ENCODE measurements around the gene PHETA2. TPM values are rescaled to one million over a fixed set of nuclear protein-coding genes. Genes with fewer than 3 reads are reported as not detected.
A peak's percentile ranks its signal among the peaks of the same experiment; 100 is the strongest.

The PHETA2 gene
- total and polyA plus RNA-seq, 2 of the 13 experiments (the other 11 are each of a cell fraction or from before 2014, with no cell fraction given): 0.07 TPM; not detected in 1

- 0 out of 2 replicates have a peak, but pooled peaks have one; percentile 71 for TF ChIP-seq ZNF891 (CRISPR knock-in tag; IDR thresholded peaks at IDR 0.05)
- TF ChIP-seq BCLAF1 (IDR thresholded peaks at IDR 0.05): no peak
- peak; percentile 70; the same call in 1 of the 2 replicates for TF ChIP-seq IRX3 (CRISPR knock-in tag; IDR thresholded peaks at IDR 0.05; ENCODE audit: borderline replicate concordance, low read depth)
- TF ChIP-seq ZNF138 (CRISPR knock-in tag; IDR thresholded peaks at IDR 0.05; ENCODE audit: low read depth): peak; percentile 91; the same call in 1 of the 2 replicates
- 0 out of 4 replicates have a peak, but pooled peaks of 1 of the 2 experiments have one; percentile 3 for TF ChIP-seq ATF4 (CRISPR knock-in tag; IDR thresholded peaks at IDR 0.05)
- TF ChIP-seq ELF3 (CRISPR knock-in tag; IDR thresholded peaks at IDR 0.05): peak; percentile 24; the same call in 1 of the 2 replicates
- TF ChIP-seq STAG1 (CRISPR knock-in tag; IDR thresholded peaks at IDR 0.05): peak; percentile 90
- TF ChIP-seq ASH2L (IDR thresholded peaks at IDR 0.05; ENCODE audit: insufficient read length, low read depth, low read length): peak; percentile 92
- peak; percentile 43; the same call in 1 of the 2 replicates for TF ChIP-seq ZNF143 (CRISPR knock-in tag; IDR thresholded peaks at IDR 0.05)
- peak; percentile 64 for TF ChIP-seq BORCS8-MEF2B (CRISPR knock-in tag; IDR thresholded peaks at IDR 0.05)
- no peak for TF ChIP-seq GTF3A (CRISPR knock-in tag; conservative IDR thresholded peaks at IDR 0.05)
- TF ChIP-seq ZNF20 (CRISPR knock-in tag; IDR thresholded peaks at IDR 0.05): no peak
- TF ChIP-seq TAF15 (IDR thresholded peaks at IDR 0.05; ENCODE audit: low read depth, low read length, poor library complexity, severe bottlenecking): peak; percentile 49
- peak; percentile 72; the same call in 1 of the 2 replicates for TF ChIP-seq ATF2 (CRISPR knock-in tag; IDR thresholded peaks at IDR 0.05)
- 0 out of 2 replicates have a peak, but pooled peaks have one; percentile 62 for TF ChIP-seq NFE2L1 (CRISPR knock-in tag; IDR thresholded peaks at IDR 0.05; ENCODE audit: borderline replicate concordance)
- no peak for TF ChIP-seq HMG20B (CRISPR knock-in tag; conservative IDR thresholded peaks at IDR 0.05)
- TF ChIP-seq ZSCAN29 (CRISPR knock-in tag; conservative IDR thresholded peaks at IDR 0.05): peak; percentile 85; the same call in 1 of the 2 replicates
- no peak; the same call in 1 of the 2 replicates for TF ChIP-seq REXO4 (CRISPR knock-in tag; IDR thresholded peaks at IDR 0.05; ENCODE audit: borderline replicate concordance)
- peak; percentile 78; the same call in 1 of the 2 replicates for TF ChIP-seq ZNF350 (CRISPR knock-in tag; IDR thresholded peaks at IDR 0.05; ENCODE audit: borderline replicate concordance, low read depth)
- peak; percentile 42; the same call in 1 of the 2 replicates for TF ChIP-seq MIER2 (CRISPR knock-in tag; IDR thresholded peaks at IDR 0.05)
- peak; percentile 17; the same call in 1 of the 2 replicates for TF ChIP-seq ZNF513 (CRISPR knock-in tag; conservative IDR thresholded peaks at IDR 0.05)
- peak; percentile 98 for TF ChIP-seq TAF1 (CRISPR knock-in tag; IDR thresholded peaks at IDR 0.05)
Measured at GRCh38 chr22:42090596-42091454, 16.8 kb downstream of the PHETA2 start, which contains the start of gene NDUFA6 (continued).
